ENCODE data around the gene HMG20A. TPM values are rescaled to one million over a fixed set of nuclear protein-coding genes. Genes with fewer than 3 reads are reported as not detected.
A peak's percentile ranks its signal among the peaks of the same experiment; 100 is the strongest.

HMG20A gene
- total and polyA plus RNA-seq, 10 of the 15 experiments (the other 5 are each of a cell fraction or from before 2014, with no cell fraction given), result 30.0 to 98.7 (median 46.8) TPM

DNA sequence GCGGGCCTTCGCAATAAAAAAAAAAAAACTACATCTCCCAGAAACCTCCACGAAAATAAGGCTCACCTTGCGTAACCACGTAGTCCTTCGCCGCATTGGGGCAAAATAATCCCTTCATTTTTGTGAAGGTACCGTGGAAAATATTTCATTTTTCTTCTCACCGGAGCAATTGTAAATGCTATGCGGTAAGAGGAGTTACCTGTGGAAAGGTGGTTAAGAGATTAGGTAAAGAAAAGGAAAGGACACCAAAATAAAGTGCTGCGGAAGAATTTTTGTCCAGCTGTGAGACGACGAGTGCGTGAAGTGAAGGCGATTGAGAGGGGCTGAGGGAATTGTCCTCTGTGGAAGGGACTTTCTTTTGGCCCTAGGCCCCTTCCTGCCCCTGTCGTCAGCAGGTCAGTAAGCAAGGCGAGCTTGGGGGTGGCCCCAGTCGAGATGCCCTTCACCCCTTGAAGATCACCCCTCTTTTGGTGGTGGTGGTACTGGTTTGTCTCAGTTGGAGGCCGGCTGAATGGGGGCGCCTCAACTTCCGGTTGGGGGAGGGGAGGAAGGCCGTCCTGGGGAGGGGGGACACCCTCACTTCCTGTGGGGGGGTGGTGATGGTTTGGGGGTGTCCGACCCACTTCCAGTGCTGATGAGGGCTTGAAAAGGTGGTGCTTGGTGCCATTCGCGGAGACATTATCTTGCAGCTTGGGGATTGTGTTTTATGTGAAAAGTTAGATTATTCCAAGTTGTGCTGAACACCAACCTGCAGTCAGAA lies at the start of gene HMG20A (continued):
- no peak for TF ChIP-seq SIN3A (IDR thresholded peaks at IDR 0.05; ENCODE audit: low read depth, low read length)
- 0 out of 2 replicates have a peak, but pooled peaks have one; percentile 60 for TF ChIP-seq HDGF (IDR thresholded peaks at IDR 0.05)
- no peak; the same call in 1 of the 2 replicates for TF ChIP-seq SMARCA5 (IDR thresholded peaks at IDR 0.05)
- TF ChIP-seq, protein P1, sequence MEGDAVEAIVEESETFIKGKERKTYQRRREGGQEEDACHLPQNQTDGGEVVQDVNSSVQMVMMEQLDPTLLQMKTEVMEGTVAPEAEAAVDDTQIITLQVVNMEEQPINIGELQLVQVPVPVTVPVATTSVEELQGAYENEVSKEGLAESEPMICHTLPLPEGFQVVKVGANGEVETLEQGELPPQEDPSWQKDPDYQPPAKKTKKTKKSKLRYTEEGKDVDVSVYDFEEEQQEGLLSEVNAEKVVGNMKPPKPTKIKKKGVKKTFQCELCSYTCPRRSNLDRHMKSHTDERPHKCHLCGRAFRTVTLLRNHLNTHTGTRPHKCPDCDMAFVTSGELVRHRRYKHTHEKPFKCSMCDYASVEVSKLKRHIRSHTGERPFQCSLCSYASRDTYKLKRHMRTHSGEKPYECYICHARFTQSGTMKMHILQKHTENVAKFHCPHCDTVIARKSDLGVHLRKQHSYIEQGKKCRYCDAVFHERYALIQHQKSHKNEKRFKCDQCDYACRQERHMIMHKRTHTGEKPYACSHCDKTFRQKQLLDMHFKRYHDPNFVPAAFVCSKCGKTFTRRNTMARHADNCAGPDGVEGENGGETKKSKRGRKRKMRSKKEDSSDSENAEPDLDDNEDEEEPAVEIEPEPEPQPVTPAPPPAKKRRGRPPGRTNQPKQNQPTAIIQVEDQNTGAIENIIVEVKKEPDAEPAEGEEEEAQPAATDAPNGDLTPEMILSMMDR (IDR thresholded peaks at IDR 0.05 in 2 of 3, conservative IDR thresholded peaks at IDR 0.05 in 1 of 3; ENCODE audit: control insufficient read depth in 2 of 3, extremely low read depth in 1 of 3, insufficient read depth in 1 of 3, low read depth in 3 of 3, low read length in 3 of 3), result no peak
- no peak for TF ChIP-seq NFXL1 (IDR thresholded peaks at IDR 0.05; ENCODE audit: borderline replicate concordance)
- TF ChIP-seq IKZF2 (IDR thresholded peaks at IDR 0.05), result peak; percentile 86 to 88
- peak in 1 of 2 experiments; percentile 4; a peak in 1 of 4 replicates for TF ChIP-seq SRF (IDR thresholded peaks at IDR 0.05; ENCODE audit: low read depth in 2 of 2, low read length in 2 of 2)
- TF ChIP-seq JUNB (IDR thresholded peaks at IDR 0.05), result 0 out of 2 replicates have a peak, but pooled peaks have one; percentile 23
- TF ChIP-seq MTA3 (IDR thresholded peaks at IDR 0.05; ENCODE audit: borderline replicate concordance, low read length), result 0 out of 2 replicates have a peak, but pooled peaks have one; percentile 32
- TF ChIP-seq, protein P2, sequence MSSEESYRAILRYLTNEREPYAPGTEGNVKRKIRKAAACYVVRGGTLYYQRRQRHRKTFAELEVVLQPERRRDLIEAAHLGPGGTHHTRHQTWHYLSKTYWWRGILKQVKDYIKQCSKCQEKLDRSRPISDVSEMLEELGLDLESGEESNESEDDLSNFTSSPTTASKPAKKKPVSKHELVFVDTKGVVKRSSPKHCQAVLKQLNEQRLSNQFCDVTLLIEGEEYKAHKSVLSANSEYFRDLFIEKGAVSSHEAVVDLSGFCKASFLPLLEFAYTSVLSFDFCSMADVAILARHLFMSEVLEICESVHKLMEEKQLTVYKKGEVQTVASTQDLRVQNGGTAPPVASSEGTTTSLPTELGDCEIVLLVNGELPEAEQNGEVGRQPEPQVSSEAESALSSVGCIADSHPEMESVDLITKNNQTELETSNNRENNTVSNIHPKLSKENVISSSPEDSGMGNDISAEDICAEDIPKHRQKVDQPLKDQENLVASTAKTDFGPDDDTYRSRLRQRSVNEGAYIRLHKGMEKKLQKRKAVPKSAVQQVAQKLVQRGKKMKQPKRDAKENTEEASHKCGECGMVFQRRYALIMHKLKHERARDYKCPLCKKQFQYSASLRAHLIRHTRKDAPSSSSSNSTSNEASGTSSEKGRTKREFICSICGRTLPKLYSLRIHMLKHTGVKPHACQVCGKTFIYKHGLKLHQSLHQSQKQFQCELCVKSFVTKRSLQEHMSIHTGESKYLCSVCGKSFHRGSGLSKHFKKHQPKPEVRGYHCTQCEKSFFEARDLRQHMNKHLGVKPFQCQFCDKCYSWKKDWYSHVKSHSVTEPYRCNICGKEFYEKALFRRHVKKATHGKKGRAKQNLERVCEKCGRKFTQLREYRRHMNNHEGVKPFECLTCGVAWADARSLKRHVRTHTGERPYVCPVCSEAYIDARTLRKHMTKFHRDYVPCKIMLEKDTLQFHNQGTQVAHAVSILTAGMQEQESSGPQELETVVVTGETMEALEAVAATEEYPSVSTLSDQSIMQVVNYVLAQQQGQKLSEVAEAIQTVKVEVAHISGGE (CRISPR knock-in tag; IDR thresholded peaks at IDR 0.05), result no peak
- TF ChIP-seq TCF12 (IDR thresholded peaks at IDR 0.05; ENCODE audit: low read depth, low read length), result 0 out of 2 replicates have a peak, but pooled peaks have one; percentile 26
- peak; percentile 31; the same call in 1 of the 2 replicates for TF ChIP-seq RAD51 (IDR thresholded peaks at IDR 0.05)
- no peak for TF ChIP-seq MYC (IDR thresholded peaks at IDR 0.05; ENCODE audit: insufficient read depth, insufficient read length, insufficient replicate concordance, low read length, severe bottlenecking)
- TF ChIP-seq HDAC2 (IDR thresholded peaks at IDR 0.05), result no peak
- TF ChIP-seq ZZZ3 (IDR thresholded peaks at IDR 0.05; ENCODE audit: control insufficient read depth, insufficient read length, low read depth), result no peak
- TF ChIP-seq RBBP5 (conservative IDR thresholded peaks at IDR 0.05), result no peak
- no peak for TF ChIP-seq PAX5 (IDR thresholded peaks at IDR 0.05; ENCODE audit: borderline replicate concordance, low read depth, low read length)
- no peak for TF ChIP-seq FOXK2 (IDR thresholded peaks at IDR 0.05)
- no peak for TF ChIP-seq KAT2A (conservative IDR thresholded peaks at IDR 0.05; ENCODE audit: control insufficient read depth, low read depth, low read length)
- TF ChIP-seq FOS (IDR thresholded peaks at IDR 0.05; ENCODE audit: borderline replicate concordance, extremely low read depth, insufficient read length), result no peak
- TF ChIP-seq NFIC (IDR thresholded peaks at IDR 0.05; ENCODE audit: low read depth, low read length), result peak; percentile 59; the same call in 1 of the 2 replicates
- TF ChIP-seq ESRRA (IDR thresholded peaks at IDR 0.05; ENCODE audit: low read length), result no peak
- TF ChIP-seq SREBF2 (IDR thresholded peaks at IDR 0.05; ENCODE audit: low read length), result no peak
- TF ChIP-seq, protein P3, sequence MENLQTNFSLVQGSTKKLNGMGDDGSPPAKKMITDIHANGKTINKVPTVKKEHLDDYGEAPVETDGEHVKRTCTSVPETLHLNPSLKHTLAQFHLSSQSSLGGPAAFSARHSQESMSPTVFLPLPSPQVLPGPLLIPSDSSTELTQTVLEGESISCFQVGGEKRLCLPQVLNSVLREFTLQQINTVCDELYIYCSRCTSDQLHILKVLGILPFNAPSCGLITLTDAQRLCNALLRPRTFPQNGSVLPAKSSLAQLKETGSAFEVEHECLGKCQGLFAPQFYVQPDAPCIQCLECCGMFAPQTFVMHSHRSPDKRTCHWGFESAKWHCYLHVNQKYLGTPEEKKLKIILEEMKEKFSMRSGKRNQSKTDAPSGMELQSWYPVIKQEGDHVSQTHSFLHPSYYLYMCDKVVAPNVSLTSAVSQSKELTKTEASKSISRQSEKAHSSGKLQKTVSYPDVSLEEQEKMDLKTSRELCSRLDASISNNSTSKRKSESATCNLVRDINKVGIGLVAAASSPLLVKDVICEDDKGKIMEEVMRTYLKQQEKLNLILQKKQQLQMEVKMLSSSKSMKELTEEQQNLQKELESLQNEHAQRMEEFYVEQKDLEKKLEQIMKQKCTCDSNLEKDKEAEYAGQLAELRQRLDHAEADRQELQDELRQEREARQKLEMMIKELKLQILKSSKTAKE (IDR thresholded peaks at IDR 0.05; ENCODE audit: low read depth, poor library complexity, severe bottlenecking), result peak; percentile 71
- peak; percentile 58 for TF ChIP-seq DPF2 (IDR thresholded peaks at IDR 0.05)
